H1 (cell line): Measurements from ENCODE around the gene HSPB1. TPM values are rescaled to one million over a fixed set of nuclear protein-coding genes. Genes with fewer than 3 reads are reported as not detected.

ENCODE experiments used
- KDM1A ChIP-seq: fragments of 200-600, 300-600 bp; sonication (generic); IDR thresholded peaks from 2 replicates; pipeline ENCODE4 v1.7.1; 2016; ENCODE audit warnings: mild to moderate bottlenecking, low read length, borderline replicate concordance
- NANOG ChIP-seq: IDR thresholded peaks from 2 replicates; pipeline ENCODE4 v1.6.1; 2011; ENCODE audit warnings: low read length, low read depth, mild to moderate bottlenecking, inconsistent platforms; ENCODE audit not compliant: insufficient read depth, poor library complexity, severe bottlenecking
- PHF8 ChIP-seq: fragments of 200-600 bp; sonication (generic); conservative IDR thresholded peaks from 2 replicates; pipeline ENCODE4 v1.7.1; 2012; ENCODE audit warnings: low read depth, mild to moderate bottlenecking, inconsistent platforms, low read length, moderate library complexity
- RXRA ChIP-seq: IDR thresholded peaks from 2 replicates; pipeline ENCODE4 v1.6.1; 2011; ENCODE audit warnings: low read depth, mild to moderate bottlenecking, low read length, moderate library complexity; ENCODE audit not compliant: insufficient read depth
- SP1 ChIP-seq: IDR thresholded peaks from 2 replicates; pipeline ENCODE4 v1.6.1; 2011; ENCODE audit warnings: low read depth, low read length
- TBP ChIP-seq: IDR thresholded peaks from 2 replicates; pipeline ENCODE4 v1.6.1; 2011; ENCODE audit warnings: low read depth, low read length, improper control_type of control experiment
- polyA plus RNA-seq, 7 experiments: library from polyadenylated mRNA; depleted of rRNA in 3 of 7; stranded (reverse) in 5 of 7; unstranded in 2 of 7; fragments of >200 nt in 5 of 7; fragments of 200-250 nt in 2 of 7; gene quantifications; 1 replicate in 5 of 7; 2 replicates in 1 of 7; 4 replicates in 1 of 7; pipeline versions ENCODE4 v1.2.1 to v1.2.3, GENCODE V29; 2011 to 2013; ENCODE audit warnings: missing spikeins in 2 of 7, mixed read lengths in 2 of 7
- total RNA-seq: library from RNA; stranded (reverse); fragmentation: NEBNext Ultra II Directional; extraction: Animal tissue kit (Norgen Biotek cat#: 25700); gene quantifications from 2 replicates; pipeline ENCODE4 v1.2.1, GENCODE V29; 2021
- TF ChIP-seq, protein P1 (sequence below): IDR thresholded peaks from 2 replicates; pipeline ENCODE4 v1.6.1; 2012; ENCODE audit warnings: inconsistent platforms
- TF ChIP-seq, protein P2 (sequence below): IDR thresholded peaks from 2 replicates; pipeline ENCODE4 v1.6.1; 2012; ENCODE audit warnings: low read length, inconsistent platforms
- TF ChIP-seq, protein P3 (sequence below): IDR thresholded peaks from 2 replicates; pipeline ENCODE4 v1.6.1; 2011; ENCODE audit warnings: low read depth, mild to moderate bottlenecking, low read length; ENCODE audit not compliant: insufficient read depth

The HSPB1 gene
- total and polyA plus RNA-seq, 2 of the 8 experiments (the other 6 are each of a cell fraction or from before 2014, with no cell fraction given), result 165 to 254 TPM

DNA sequence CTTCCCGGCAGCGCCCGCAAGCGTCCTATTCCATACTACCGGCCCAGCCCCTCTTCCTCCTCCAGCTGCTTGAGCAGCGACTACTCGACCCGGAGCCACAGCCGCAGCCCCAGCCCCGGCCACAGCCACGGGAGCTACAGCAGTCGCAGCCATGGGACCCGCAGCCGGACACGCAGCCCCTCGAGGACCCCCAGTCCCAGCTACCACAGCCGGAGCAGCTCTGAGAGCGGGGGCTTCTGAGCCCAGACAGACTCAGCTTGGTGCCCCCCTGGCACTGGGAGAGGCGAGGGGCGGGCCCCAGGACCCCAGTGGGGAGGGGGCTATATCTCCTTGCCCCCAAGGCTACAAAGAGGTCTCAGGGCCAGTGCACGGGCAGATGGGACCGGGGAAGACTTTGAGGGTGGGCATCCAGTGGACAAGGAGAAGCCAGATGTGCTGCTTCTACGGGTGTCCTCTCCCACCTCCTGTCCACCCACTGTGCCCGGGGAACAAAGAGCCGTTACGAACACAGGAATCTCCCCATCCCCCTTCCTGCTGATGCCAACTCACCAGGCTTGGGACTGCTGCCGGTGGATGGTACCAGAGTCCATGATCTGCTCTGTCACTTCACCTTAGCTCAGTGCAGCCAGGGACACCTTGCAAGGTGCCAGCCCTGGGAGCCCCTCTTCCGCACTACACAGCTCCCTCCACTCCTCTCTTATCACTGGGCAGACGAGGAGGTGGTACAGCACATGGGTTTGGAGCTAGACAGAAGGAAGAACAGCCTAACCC lies 16.7 kb upstream of the HSPB1 start (continued):
- no peak for TF ChIP-seq TBP
- TF ChIP-seq, protein P1, sequence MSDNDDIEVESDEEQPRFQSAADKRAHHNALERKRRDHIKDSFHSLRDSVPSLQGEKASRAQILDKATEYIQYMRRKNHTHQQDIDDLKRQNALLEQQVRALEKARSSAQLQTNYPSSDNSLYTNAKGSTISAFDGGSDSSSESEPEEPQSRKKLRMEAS, result no peak
- TF ChIP-seq KDM1A, result no peak
- no peak for TF ChIP-seq PHF8
- TF ChIP-seq, protein P2, sequence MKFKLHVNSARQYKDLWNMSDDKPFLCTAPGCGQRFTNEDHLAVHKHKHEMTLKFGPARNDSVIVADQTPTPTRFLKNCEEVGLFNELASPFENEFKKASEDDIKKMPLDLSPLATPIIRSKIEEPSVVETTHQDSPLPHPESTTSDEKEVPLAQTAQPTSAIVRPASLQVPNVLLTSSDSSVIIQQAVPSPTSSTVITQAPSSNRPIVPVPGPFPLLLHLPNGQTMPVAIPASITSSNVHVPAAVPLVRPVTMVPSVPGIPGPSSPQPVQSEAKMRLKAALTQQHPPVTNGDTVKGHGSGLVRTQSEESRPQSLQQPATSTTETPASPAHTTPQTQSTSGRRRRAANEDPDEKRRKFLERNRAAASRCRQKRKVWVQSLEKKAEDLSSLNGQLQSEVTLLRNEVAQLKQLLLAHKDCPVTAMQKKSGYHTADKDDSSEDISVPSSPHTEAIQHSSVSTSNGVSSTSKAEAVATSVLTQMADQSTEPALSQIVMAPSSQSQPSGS, result no peak
- TF ChIP-seq NANOG, result no peak
- TF ChIP-seq, protein P3, sequence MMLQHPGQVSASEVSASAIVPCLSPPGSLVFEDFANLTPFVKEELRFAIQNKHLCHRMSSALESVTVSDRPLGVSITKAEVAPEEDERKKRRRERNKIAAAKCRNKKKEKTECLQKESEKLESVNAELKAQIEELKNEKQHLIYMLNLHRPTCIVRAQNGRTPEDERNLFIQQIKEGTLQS, result no peak
- TF ChIP-seq RXRA, result no peak
- no peak for TF ChIP-seq SP1
- TF ChIP-seq, all 59 proteins: peak for 0
